SK-N-SH treated with all-trans-retinoic acid at 6 μM for 48 hours (cell line): Measurements from ENCODE around the gene SCAPER.

ENCODE experiments used
- ATAC-seq: fragments of 200-7000 bp; cut with Tn5 transposase; 3 replicates; pipeline ENCODE4 v1.9.1; 2020; ENCODE audit warnings: mild to moderate bottlenecking, moderate library complexity
- ARNTL ChIP-seq: fragments of 450-650 bp; formaldehyde crosslinking; IDR thresholded peaks from 2 replicates; pipeline ENCODE4 v1.5.0; 2020; ENCODE audit warnings: low read depth, mild to moderate bottlenecking, moderate library complexity, borderline replicate concordance
- CSDC2 ChIP-seq: fragments of 250-450 bp; sonication (Bioruptor Pico); IDR thresholded peaks from 2 replicates; pipeline ENCODE4 v1.5.0; 2020; ENCODE audit warnings: mild to moderate bottlenecking, moderate library complexity
- CSRNP3 ChIP-seq: fragments of 250-450 bp; sonication (Bioruptor Pico); IDR thresholded peaks from 2 replicates; pipeline ENCODE4 v1.5.1; 2021; ENCODE audit warnings: mild to moderate bottlenecking, moderate library complexity
- ESRRG ChIP-seq: fragments of 250-450 bp; sonication (Bioruptor Pico); IDR thresholded peaks from 2 replicates; pipeline ENCODE4 v1.6.1; 2021; ENCODE audit warnings: mild to moderate bottlenecking
- ISL1 ChIP-seq: fragments of 250-450 bp; sonication (Bioruptor Pico); IDR thresholded peaks from 2 replicates; pipeline ENCODE4 v2.1.2; 2022; ENCODE audit warnings: mild to moderate bottlenecking, moderate library complexity
- OSR1 ChIP-seq: fragments of 250-450 bp; sonication (Bioruptor Pico); IDR thresholded peaks from 2 replicates; pipeline ENCODE4 v1.8.0; 2022; ENCODE audit warnings: moderate library complexity, mild to moderate bottlenecking, inconsistent platforms
- POU6F1 ChIP-seq: fragments of 250-450 bp; sonication (Bioruptor Pico); IDR thresholded peaks from 2 replicates; pipeline ENCODE4 v1.8.0; 2021; ENCODE audit warnings: low read depth, mild to moderate bottlenecking, moderate library complexity, borderline replicate concordance
- PPARA ChIP-seq: fragments of 250-450 bp; sonication (Bioruptor Pico); IDR thresholded peaks from 2 replicates; pipeline ENCODE4 v1.5.0; 2020; ENCODE audit warnings: mild to moderate bottlenecking, borderline replicate concordance
- RARB ChIP-seq: fragments of 250-450 bp; sonication (Bioruptor Pico); IDR thresholded peaks from 2 replicates; pipeline ENCODE4 v1.8.0; 2021; ENCODE audit warnings: mild to moderate bottlenecking, moderate library complexity
- SNAI2 ChIP-seq: fragments of 250-450 bp; sonication (Bioruptor Pico); IDR thresholded peaks from 2 replicates; pipeline ENCODE4 v1.5.0; 2020; ENCODE audit warnings: mild to moderate bottlenecking, moderate library complexity
- TCF4 ChIP-seq: fragments of 250-450 bp; sonication (Bioruptor Pico); IDR thresholded peaks from 2 replicates; pipeline ENCODE4 v1.8.0; 2021; ENCODE audit warnings: mild to moderate bottlenecking, moderate library complexity, borderline replicate concordance
- TOX ChIP-seq: fragments of 250-450 bp; sonication (Bioruptor Pico); IDR thresholded peaks from 2 replicates; pipeline ENCODE4 v1.8.0; 2021; ENCODE audit warnings: mild to moderate bottlenecking, moderate library complexity, borderline replicate concordance
- TSHZ2 ChIP-seq: fragments of 250-450 bp; sonication (Bioruptor Pico); IDR thresholded peaks from 2 replicates; pipeline ENCODE4 v1.5.0; 2020; ENCODE audit warnings: mild to moderate bottlenecking, moderate library complexity
- ZC3H10 ChIP-seq: fragments of 250-450 bp; sonication (Bioruptor Pico); IDR thresholded peaks from 2 replicates; pipeline ENCODE4 v1.5.1; 2021; ENCODE audit warnings: mild to moderate bottlenecking, moderate library complexity
- ZFP3 ChIP-seq: fragments of 250-450 bp; sonication (Bioruptor Pico); IDR thresholded peaks from 2 replicates; pipeline ENCODE4 v1.5.0; 2020; ENCODE audit warnings: mild to moderate bottlenecking, moderate library complexity
- ZFP30 ChIP-seq: fragments of 450-650 bp; formaldehyde crosslinking; IDR thresholded peaks from 2 replicates; pipeline ENCODE4 v1.5.0; 2022; ENCODE audit warnings: mild to moderate bottlenecking, moderate library complexity
- ZNF70 ChIP-seq: fragments of 450-650 bp; formaldehyde crosslinking; IDR thresholded peaks from 2 replicates; pipeline ENCODE4 v1.5.0; 2020; ENCODE audit warnings: mild to moderate bottlenecking, moderate library complexity
- ZNF8 ChIP-seq: fragments of 450-650 bp; formaldehyde crosslinking; IDR thresholded peaks from 2 replicates; pipeline ENCODE4 v1.5.0; 2020; ENCODE audit warnings: mild to moderate bottlenecking, moderate library complexity
- TF ChIP-seq, protein P1 (sequence below): fragments of 250-450 bp; sonication (Bioruptor Pico); IDR thresholded peaks from 2 replicates; pipeline ENCODE4 v1.8.0; 2020; ENCODE audit warnings: mild to moderate bottlenecking, moderate library complexity, borderline replicate concordance

The SCAPER gene

GRCh38 chr15:76401285-76401684 is 503.9 kb downstream of the SCAPER start:
- TF ChIP-seq RARB (CRISPR knock-in tag) (no peak), TOX (CRISPR knock-in tag) (no peak), CSDC2 (CRISPR knock-in tag) (no peak), CSRNP3 (CRISPR knock-in tag) (no peak), ISL1 (no peak), PPARA (CRISPR knock-in tag) (no peak), TCF4 (CRISPR knock-in tag) (no peak), ESRRG (CRISPR knock-in tag) (no peak), OSR1 (CRISPR knock-in tag) (no peak), ZFP30 (CRISPR knock-in tag) (no peak), ARNTL (CRISPR knock-in tag) (no peak), POU6F1 (CRISPR knock-in tag) (no peak), ZC3H10 (no peak), ZNF70 (no peak), SNAI2 (CRISPR knock-in tag) (no peak), ZNF8 (no peak), ZFP3 (CRISPR knock-in tag) (no peak)
- TF ChIP-seq, protein P1, sequence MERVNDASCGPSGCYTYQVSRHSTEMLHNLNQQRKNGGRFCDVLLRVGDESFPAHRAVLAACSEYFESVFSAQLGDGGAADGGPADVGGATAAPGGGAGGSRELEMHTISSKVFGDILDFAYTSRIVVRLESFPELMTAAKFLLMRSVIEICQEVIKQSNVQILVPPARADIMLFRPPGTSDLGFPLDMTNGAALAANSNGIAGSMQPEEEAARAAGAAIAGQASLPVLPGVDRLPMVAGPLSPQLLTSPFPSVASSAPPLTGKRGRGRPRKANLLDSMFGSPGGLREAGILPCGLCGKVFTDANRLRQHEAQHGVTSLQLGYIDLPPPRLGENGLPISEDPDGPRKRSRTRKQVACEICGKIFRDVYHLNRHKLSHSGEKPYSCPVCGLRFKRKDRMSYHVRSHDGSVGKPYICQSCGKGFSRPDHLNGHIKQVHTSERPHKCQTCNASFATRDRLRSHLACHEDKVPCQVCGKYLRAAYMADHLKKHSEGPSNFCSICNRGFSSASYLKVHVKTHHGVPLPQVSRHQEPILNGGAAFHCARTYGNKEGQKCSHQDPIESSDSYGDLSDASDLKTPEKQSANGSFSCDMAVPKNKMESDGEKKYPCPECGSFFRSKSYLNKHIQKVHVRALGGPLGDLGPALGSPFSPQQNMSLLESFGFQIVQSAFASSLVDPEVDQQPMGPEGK (CRISPR knock-in tag) = no peak
- ATAC-seq = no peak

GRCh38 chr15:76398317-76399104 is 506.6 kb downstream of the SCAPER start:
- TF ChIP-seq CSDC2 (CRISPR knock-in tag) = no peak
- TF ChIP-seq CSRNP3 (CRISPR knock-in tag) = no peak
- no peak for TF ChIP-seq ZNF70
- no peak for TF ChIP-seq RARB (CRISPR knock-in tag)
- no peak for TF ChIP-seq ZFP30 (CRISPR knock-in tag)
- no peak for TF ChIP-seq SNAI2 (CRISPR knock-in tag)
- no peak for TF ChIP-seq POU6F1 (CRISPR knock-in tag)
- TF ChIP-seq ISL1 = no peak
- TF ChIP-seq OSR1 (CRISPR knock-in tag) = no peak
- TF ChIP-seq TSHZ2 (CRISPR knock-in tag) = no peak
- ATAC-seq = no peak
